ENCODE measurements around the gene CLASRP. TPM values are rescaled to one million over a fixed set of nuclear protein-coding genes. Genes with fewer than 3 reads are reported as not detected.

The CLASRP gene
- total RNA-seq, 1 experiment from 2014 or later, result 79.9 TPM

DNA sequence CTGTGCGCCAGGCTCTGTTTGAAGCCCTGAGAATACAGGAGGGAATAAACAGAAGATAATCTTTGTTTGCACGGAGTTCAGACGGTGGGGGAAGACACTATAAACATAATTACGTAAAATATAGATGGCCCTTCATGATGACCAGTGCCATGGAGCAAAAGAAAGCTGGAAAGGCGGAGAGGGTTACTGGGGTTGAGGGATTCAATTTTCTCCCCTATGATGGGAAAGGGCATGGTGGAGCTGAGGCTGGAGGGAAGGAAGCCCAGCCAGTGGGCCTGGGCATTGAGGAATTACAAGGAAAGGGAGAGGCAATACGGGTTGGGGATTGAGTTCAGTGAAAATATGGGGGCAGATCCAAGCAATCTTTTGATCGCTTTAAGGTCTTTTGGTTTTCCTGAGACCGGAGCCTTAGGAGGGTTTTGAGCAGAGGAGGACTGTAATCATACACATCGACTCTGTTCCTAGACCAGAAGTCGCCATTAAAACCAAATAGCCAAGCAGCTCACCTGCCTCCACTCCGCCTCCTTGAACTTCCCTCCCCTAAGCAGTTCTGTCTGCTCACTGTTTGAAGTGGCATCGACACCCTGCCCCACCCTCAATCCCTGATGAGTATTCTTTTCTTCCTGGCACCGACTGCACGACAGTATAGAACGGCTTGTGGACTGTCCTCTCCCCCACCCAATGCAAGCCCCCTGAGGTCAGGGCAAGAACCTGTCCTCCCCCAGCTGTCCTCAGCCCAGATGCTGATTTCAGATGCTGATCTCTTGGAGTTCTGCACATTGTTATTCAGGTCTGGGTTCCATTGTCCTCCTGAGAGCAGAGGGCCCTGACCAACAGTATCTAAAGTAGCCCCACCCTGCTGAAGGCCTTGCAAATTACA lies 38.2 kb downstream of the CLASRP start:
- H3K9me3 ChIP-seq (ENCODE audit: control insufficient read depth in 1 of 2, insufficient read depth in 1 of 2, low read depth in 1 of 2, low read length in 2 of 2), result no peaks in the 10 kb centered on the region
- peaks cover 31 to 45% of the 10 kb centered on the region in 2 experiments for H3K4me1 ChIP-seq (ENCODE audit: control insufficient read depth in 1 of 2, insufficient read depth in 2 of 2, low read length in 2 of 2)
- no peaks in the 10 kb centered on the region for H4K20me1 ChIP-seq (ENCODE audit: insufficient read depth)
- no peak for TF ChIP-seq EZH2 (IDR thresholded peaks at IDR 0.05)
- no peak for TF ChIP-seq ZNF274 (IDR thresholded peaks at IDR 0.05; ENCODE audit: low read depth, low read length)
- no peak for TF ChIP-seq SIN3A (IDR thresholded peaks at IDR 0.05; ENCODE audit: low read depth)
- no peak for TF ChIP-seq ELF1 (IDR thresholded peaks at IDR 0.05; ENCODE audit: borderline replicate concordance, low read depth)
- TF ChIP-seq, protein P1, sequence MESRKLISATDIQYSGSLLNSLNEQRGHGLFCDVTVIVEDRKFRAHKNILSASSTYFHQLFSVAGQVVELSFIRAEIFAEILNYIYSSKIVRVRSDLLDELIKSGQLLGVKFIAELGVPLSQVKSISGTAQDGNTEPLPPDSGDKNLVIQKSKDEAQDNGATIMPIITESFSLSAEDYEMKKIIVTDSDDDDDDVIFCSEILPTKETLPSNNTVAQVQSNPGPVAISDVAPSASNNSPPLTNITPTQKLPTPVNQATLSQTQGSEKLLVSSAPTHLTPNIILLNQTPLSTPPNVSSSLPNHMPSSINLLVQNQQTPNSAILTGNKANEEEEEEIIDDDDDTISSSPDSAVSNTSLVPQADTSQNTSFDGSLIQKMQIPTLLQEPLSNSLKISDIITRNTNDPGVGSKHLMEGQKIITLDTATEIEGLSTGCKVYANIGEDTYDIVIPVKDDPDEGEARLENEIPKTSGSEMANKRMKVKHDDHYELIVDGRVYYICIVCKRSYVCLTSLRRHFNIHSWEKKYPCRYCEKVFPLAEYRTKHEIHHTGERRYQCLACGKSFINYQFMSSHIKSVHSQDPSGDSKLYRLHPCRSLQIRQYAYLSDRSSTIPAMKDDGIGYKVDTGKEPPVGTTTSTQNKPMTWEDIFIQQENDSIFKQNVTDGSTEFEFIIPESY (IDR thresholded peaks at IDR 0.05; ENCODE audit: extremely low read depth, insufficient replicate concordance, low read length), result no peak
- TF ChIP-seq, protein P2, sequence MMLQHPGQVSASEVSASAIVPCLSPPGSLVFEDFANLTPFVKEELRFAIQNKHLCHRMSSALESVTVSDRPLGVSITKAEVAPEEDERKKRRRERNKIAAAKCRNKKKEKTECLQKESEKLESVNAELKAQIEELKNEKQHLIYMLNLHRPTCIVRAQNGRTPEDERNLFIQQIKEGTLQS (IDR thresholded peaks at IDR 0.05), result no peak
- TF ChIP-seq CBX3 (IDR thresholded peaks at IDR 0.05; ENCODE audit: low read depth), result no peak
- TF ChIP-seq, protein P3, sequence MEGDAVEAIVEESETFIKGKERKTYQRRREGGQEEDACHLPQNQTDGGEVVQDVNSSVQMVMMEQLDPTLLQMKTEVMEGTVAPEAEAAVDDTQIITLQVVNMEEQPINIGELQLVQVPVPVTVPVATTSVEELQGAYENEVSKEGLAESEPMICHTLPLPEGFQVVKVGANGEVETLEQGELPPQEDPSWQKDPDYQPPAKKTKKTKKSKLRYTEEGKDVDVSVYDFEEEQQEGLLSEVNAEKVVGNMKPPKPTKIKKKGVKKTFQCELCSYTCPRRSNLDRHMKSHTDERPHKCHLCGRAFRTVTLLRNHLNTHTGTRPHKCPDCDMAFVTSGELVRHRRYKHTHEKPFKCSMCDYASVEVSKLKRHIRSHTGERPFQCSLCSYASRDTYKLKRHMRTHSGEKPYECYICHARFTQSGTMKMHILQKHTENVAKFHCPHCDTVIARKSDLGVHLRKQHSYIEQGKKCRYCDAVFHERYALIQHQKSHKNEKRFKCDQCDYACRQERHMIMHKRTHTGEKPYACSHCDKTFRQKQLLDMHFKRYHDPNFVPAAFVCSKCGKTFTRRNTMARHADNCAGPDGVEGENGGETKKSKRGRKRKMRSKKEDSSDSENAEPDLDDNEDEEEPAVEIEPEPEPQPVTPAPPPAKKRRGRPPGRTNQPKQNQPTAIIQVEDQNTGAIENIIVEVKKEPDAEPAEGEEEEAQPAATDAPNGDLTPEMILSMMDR (IDR thresholded peaks at IDR 0.05 in 2 of 3, conservative IDR thresholded peaks at IDR 0.05 in 1 of 3; ENCODE audit: borderline replicate concordance in 1 of 3, insufficient read depth in 1 of 3, low read depth in 2 of 3, low read length in 2 of 3), result no peak
- TF ChIP-seq, protein P4, sequence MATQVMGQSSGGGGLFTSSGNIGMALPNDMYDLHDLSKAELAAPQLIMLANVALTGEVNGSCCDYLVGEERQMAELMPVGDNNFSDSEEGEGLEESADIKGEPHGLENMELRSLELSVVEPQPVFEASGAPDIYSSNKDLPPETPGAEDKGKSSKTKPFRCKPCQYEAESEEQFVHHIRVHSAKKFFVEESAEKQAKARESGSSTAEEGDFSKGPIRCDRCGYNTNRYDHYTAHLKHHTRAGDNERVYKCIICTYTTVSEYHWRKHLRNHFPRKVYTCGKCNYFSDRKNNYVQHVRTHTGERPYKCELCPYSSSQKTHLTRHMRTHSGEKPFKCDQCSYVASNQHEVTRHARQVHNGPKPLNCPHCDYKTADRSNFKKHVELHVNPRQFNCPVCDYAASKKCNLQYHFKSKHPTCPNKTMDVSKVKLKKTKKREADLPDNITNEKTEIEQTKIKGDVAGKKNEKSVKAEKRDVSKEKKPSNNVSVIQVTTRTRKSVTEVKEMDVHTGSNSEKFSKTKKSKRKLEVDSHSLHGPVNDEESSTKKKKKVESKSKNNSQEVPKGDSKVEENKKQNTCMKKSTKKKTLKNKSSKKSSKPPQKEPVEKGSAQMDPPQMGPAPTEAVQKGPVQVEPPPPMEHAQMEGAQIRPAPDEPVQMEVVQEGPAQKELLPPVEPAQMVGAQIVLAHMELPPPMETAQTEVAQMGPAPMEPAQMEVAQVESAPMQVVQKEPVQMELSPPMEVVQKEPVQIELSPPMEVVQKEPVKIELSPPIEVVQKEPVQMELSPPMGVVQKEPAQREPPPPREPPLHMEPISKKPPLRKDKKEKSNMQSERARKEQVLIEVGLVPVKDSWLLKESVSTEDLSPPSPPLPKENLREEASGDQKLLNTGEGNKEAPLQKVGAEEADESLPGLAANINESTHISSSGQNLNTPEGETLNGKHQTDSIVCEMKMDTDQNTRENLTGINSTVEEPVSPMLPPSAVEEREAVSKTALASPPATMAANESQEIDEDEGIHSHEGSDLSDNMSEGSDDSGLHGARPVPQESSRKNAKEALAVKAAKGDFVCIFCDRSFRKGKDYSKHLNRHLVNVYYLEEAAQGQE (IDR thresholded peaks at IDR 0.05; ENCODE audit: low read depth), result no peak
- no peak for TF ChIP-seq POLR2AphosphoS5 (IDR thresholded peaks at IDR 0.05; ENCODE audit: low read depth, low read length)
- TF ChIP-seq EGR1 (IDR thresholded peaks at IDR 0.05; ENCODE audit: low read depth), result no peak
- no peak for TF ChIP-seq YY1 (IDR thresholded peaks at IDR 0.05; ENCODE audit: extremely low read depth, insufficient replicate concordance, low read depth, low read length)
- TF ChIP-seq SRF (IDR thresholded peaks at IDR 0.05; ENCODE audit: low read depth), result no peak
- TF ChIP-seq SP1 (IDR thresholded peaks at IDR 0.05; ENCODE audit: low read depth), result no peak
- TF ChIP-seq EZH2phosphoT487 (IDR thresholded peaks at IDR 0.05; ENCODE audit: borderline replicate concordance), result no peak
- no peak for TF ChIP-seq FOSL1 (IDR thresholded peaks at IDR 0.05; ENCODE audit: low read depth)
- TF ChIP-seq JUND (IDR thresholded peaks at IDR 0.05), result no peak
- TF ChIP-seq ZFX (IDR thresholded peaks at IDR 0.05), result no peak
- TF ChIP-seq POLR2A (IDR thresholded peaks at IDR 0.05; ENCODE audit: borderline replicate concordance, extremely low read depth, insufficient read depth, insufficient read length), result no peak

More for the DNA sequence above, 38.2 kb downstream of the CLASRP start:
- ChIA-PET RAD21 (ENCODE audit: low non-redundant PET in 1 of 2, low total read pairs in 2 of 2, uncharacterized antibody in 2 of 2, unreplicated experiment in 2 of 2) (no interaction called here), POLR2A (interaction anchor here (0.9 kb wide), 1 partner anchor 14 kb away, joined by 3 read pairs; no protein-coding TSS in a partner anchor), CTCF (interaction anchor here (1.3 to 1.7 kb wide), 2 partner anchors 15 to 17 kb away, joined by 3 to 5 read pairs; no protein-coding TSS in a partner anchor)
- H3K79me2 ChIP-seq (ENCODE audit: insufficient read depth, low read length), result peaks cover 53% of the 10 kb centered on the region
- H3K9me2 ChIP-seq (ENCODE audit: insufficient read depth), result no peaks in the 10 kb centered on the region
- H2AFZ ChIP-seq (ENCODE audit: low read depth, low read length, poor library complexity, severe bottlenecking), result peak overlapping the region; percentile 77
- H3K36me3 ChIP-seq (ENCODE audit: control insufficient read depth in 1 of 2, insufficient read depth in 2 of 2, low read length in 2 of 2), result peaks cover 0 to 6% of the 10 kb centered on the region in 2 experiments; a peak in 1 of 4 replicates
- H3K9ac ChIP-seq (ENCODE audit: low read length), result peak overlapping the region; percentile 95
- peak overlapping the region; percentile 94 for H3K4me2 ChIP-seq (ENCODE audit: low read length)
- intact Hi-C loops (cut with micrococcal nuclease), result loop anchor here (5.0 kb wide), 1 partner anchor 260 kb away; no protein-coding TSS in a partner anchor
- peak overlapping the region; percentile 83 for H3K27ac ChIP-seq (ENCODE audit: low read depth, low read length)
- H3K27me3 ChIP-seq (ENCODE audit: insufficient read depth, low read length), result no peaks in the 10 kb centered on the region
- no TSS peak for BruUV-seq (replicated peaks)
- peak overlapping the region; percentile 87 to 93 for H3K4me3 ChIP-seq (replicated peaks in 1 of 2; ENCODE audit: low read depth in 1 of 2, low read length in 2 of 2)
- DNase-seq (ENCODE audit: low read depth, low spot score), result no peak
- no peak for ATAC-seq

Measured in HCT116 (cell line).